Adrenal gland (tissue), 12 donors: ENCODE data around the gene MACROD2. TPM values are rescaled to one million over a fixed set of nuclear protein-coding genes. Genes with fewer than 3 reads are reported as not detected.

Experiments
- DNase-seq, 7 donors: peaks; one replicate each; pipeline ENCODE4 v3.0.0-alpha.2; 2019 to 2020
- H3K27ac ChIP-seq, 5 donors: fragments of 200-600 bp; sonication (generic) in 4 of 5; 1 replicate in 3 of 5; 2 replicates in 2 of 5; pipeline versions ENCODE4 v1.5.1 to v1.8.0; 2016 to 2020; ENCODE audit warnings: mild to moderate bottlenecking in 1 of 5
- H3K27me3 ChIP-seq: fragments of 200-600 bp; 2 replicates; pipeline ENCODE4 v1.8.0; 2021
- H3K36me3 ChIP-seq, 2 donors: fragments of 200-600 bp; replicated peaks in 1 of 2; 1 replicate in 1 of 2; 2 replicates in 1 of 2; pipeline versions ENCODE4 v1.5.1 to v1.8.0; 2018 to 2022
- H3K4me1 ChIP-seq, 2 donors: fragments of 200-600 bp; replicated peaks in 1 of 2; 1 replicate in 1 of 2; 2 replicates in 1 of 2; pipeline versions ENCODE4 v1.5.1 to v1.8.0; 2018 to 2021
- H3K4me3 ChIP-seq, 4 donors: fragments of 200-600 bp; sonication (generic) in 3 of 4; one replicate each; pipeline ENCODE4 v1.5.1; 2016 to 2018
- H3K9me3 ChIP-seq, 3 donors: fragments of 200-600 bp; sonication (generic) in 1 of 3; replicated peaks in 1 of 3; 1 replicate in 2 of 3; 2 replicates in 1 of 3; pipeline versions ENCODE4 v1.5.1 to v1.8.0; 2016 to 2021
- CTCF ChIP-seq, 6 experiments: fragments of 450-650 bp in 4 of 6; fragments of 200-600 bp in 2 of 6; sonication (generic) in 1 of 6; IDR thresholded peaks; 1 replicate in 5 of 6; 2 replicates in 1 of 6; pipeline versions ENCODE4 v1.5.1 to v1.8.0; 2016 to 2021; ENCODE audit warnings: antibody characterized with exemption in 6 of 6, mild to moderate bottlenecking in 2 of 6, moderate library complexity in 1 of 6
- POLR2A ChIP-seq, 2 donors: fragments of 450-650 bp; IDR thresholded peaks; one replicate each; pipeline ENCODE4 v1.6.1; 2017; ENCODE audit warnings: antibody characterized with exemption in 2 of 2, mild to moderate bottlenecking in 2 of 2, moderate library complexity in 1 of 2
- WGBS, 4 donors: extraction: QIAGEN DNeasy Blood & Tissue Kit in 2 of 4; methylation state at CpG; one replicate each; pipeline versions ENCODE4 v1.1.5 to v1.1.7; 2013 to 2017; 5-methylcytosine and 5-hydroxymethylcytosine counted together
- intact Hi-C, 2 donors: fragments of 100-400 bp; cut with DNase I; formaldehyde crosslinking; loops; one replicate each; pipeline versions ENCODE4 v1.14.1 to v1.15.0; 2022 to 2023
- polyA plus RNA-seq, 3 donors: library from polyadenylated mRNA; stranded (reverse); fragments of 200-250 nt in 2 of 3; fragments of 350-450 nt in 1 of 3; fragmentation: Illumina TruSeq in 1 of 3; extraction: RNeasy Lipid Tissue Mini Kit (QIAGEN cat#74804) in 1 of 3; gene quantifications; one replicate each; pipeline ENCODE4 v1.2.3, GENCODE V29; 2013 to 2014
- total RNA-seq, 9 donors: library from RNA; depleted of rRNA in 4 of 9; stranded (reverse); fragments of >200 nt in 4 of 9; fragments of 120-200 nt in 1 of 9; fragmentation: NEBNext Ultra II Directional in 1 of 9; extraction: Animal tissue kit (Norgen Biotek cat#: 25700) in 1 of 9; gene quantifications; one replicate each; pipeline versions ENCODE4 v1.1.0 to v1.2.4, GENCODE V29; 2013 to 2023
- donor health status: healthy with polysubstance abuse.
- donor health status: Bipolar disorder and iron deficiency.
- donor health status: DM: yes; HTN: yes; CAD: no.
- donor health status: DM: no; HTN: no; CAD: no.
- donor health status: DM: no; HTN: no; CAD: no.
- donor health status: DM: yes; HTN: yes; CAD: no.

The MACROD2 gene
- total and polyA plus RNA-seq, 12 donors = 1.1 to 21.2 (median 6.4) TPM

DNA sequence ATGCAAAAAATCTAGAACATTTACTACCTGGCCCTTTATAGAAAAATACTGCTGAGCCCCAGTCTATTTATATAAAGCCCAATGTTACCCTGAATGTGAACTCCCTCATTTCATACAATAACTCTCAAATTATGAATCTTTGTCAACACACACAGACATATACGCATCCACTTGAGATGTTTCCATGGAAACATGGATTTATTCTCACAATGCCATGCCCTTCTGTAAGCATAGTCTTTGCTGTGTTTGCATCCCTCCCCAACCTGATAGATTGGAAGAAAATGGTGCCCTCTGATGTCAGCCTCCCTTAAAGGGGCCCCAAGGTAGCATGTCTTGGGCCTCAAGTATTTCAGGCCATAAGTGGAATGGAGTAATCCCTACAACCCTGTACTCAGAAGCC lies 2004.8 kb downstream of the MACROD2 start:
- TF ChIP-seq POLR2A (IDR thresholded peaks at IDR 0.05) = no peak
- TF ChIP-seq CTCF (IDR thresholded peaks at IDR 0.05) = no peak
- Histone ChIP-seq H3K4me1 (no peaks in the 10 kb centered on the region), H3K27ac (no peak overlapping the region), H3K4me3 (no peak overlapping the region), H3K9me3 (peaks cover 0 to 17% (median 15%) of the 10 kb centered on the region in 3 donors), H3K36me3 (no peaks in the 10 kb centered on the region), H3K27me3 (no peaks in the 10 kb centered on the region)
- DNase-seq = no peak
- WGBS, 4 donors = 32 to 100% (median 64%) methylated on average over 1 of the region's 1 CpG
- intact Hi-C loops = no loop called here

DNA sequence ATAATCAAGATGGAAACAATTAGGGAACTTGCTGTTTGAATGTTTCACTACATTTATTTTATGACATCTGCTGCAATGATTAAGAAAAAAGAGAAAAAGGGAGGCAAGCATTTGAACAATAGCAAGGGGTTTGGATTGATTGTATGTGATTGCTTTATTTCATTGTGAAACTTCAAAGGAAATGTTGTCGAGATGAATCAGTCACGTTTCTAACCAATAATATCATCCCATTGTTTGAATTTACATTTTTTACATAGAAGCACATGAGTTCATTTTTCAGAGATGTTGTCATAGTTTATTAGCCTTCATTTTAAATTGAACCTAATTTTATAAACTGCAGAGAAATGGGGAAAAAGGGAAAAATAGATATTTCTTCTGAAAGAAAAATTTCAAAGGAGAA lies 2006.0 kb downstream of the MACROD2 start:
- DNase-seq = no peak
- Histone ChIP-seq H3K27me3 (no peaks in the 10 kb centered on the region), H3K9me3 (peaks cover 0 to 15% (median 15%) of the 10 kb centered on the region in 3 donors), H3K4me1 (no peaks in the 10 kb centered on the region), H3K4me3 (no peak overlapping the region), H3K27ac (no peak overlapping the region), H3K36me3 (no peaks in the 10 kb centered on the region)
- intact Hi-C loops = no loop called here
- no peak for TF ChIP-seq POLR2A (IDR thresholded peaks at IDR 0.05)
- no peak for TF ChIP-seq CTCF (IDR thresholded peaks at IDR 0.05)
- WGBS, 4 donors = 85 to 89% (median 86%) methylated on average over 2 of the region's 2 CpGs

DNA sequence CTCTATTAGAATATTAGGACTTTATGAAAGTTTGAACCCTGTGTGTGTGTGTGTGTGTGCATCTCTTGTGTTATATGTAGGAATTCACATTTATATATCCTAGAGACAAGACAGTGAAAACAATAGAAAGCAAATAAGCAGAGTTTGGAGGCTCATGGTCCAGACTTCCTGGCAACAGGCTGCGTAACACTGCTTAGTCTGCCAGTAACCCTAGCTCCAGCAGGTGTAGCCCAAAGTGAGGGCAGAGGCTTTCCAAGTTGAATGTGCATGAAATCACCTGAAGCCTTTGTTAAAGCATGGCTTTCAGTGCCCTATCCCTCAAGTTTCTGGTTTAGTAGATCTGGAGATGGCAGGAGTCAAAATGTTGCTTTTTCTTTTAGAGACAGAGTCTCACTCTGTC lies 2008.0 kb downstream of the MACROD2 start:
- Histone ChIP-seq H3K9me3 (no peaks in the 10 kb centered on the region), H3K27me3 (no peaks in the 10 kb centered on the region), H3K4me1 (no peaks in the 10 kb centered on the region), H3K4me3 (no peak overlapping the region), H3K36me3 (no peaks in the 10 kb centered on the region), H3K27ac (no peak overlapping the region)
- DNase-seq = no peak
- 85 to 100% (median 96%) methylated on average over 1 of the region's 1 CpG for WGBS, 4 donors
- intact Hi-C loops = no loop called here
- TF ChIP-seq CTCF (IDR thresholded peaks at IDR 0.05) (no peak), POLR2A (IDR thresholded peaks at IDR 0.05) (no peak)

DNA sequence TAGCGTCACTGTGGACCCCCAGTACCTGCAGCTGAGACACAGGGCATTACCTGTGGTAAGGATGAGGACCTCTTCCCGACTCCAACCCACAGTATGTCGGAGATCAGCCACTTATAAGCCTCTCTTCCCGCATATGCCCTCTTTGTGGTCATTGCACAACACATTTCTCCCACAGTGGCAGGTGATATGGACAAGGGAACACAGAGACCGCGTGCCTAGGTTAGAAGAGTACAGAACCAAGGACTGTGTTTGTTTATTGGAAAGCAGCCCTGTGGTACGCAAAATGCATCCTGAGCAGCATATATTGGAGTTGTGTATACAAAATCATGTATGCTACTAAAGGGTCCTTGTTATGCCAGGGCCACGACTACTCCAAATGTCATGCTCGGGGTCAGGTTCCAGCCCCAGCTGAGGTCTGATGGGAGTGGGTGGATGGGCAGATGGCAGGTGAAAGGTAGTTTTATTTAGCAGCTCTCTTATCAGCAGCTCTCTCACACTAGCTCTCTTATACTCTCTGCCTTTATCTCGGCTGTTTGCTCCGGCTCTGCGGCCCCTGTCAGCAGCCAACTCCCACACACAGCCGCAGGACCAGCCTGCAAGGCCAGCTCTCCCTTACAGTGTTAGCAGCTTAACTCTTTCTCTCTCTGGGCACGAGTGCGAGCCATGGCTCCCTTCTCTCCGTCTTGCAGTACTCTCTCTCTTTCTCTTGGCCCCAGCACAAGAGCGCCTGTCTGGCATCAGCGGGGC lies 2009.0 kb downstream of the MACROD2 start:
- DNase-seq = no peak
- intact Hi-C loops = no loop called here
- no peaks in the 10 kb centered on the region for H3K9me3 ChIP-seq
- H3K4me3 ChIP-seq = no peak overlapping the region
- WGBS, 4 donors = 82 to 87% (median 86%) methylated on average over 18 of the region's 18 CpGs
- H3K27ac ChIP-seq = no peak overlapping the region
- H3K27me3 ChIP-seq = no peaks in the 10 kb centered on the region
- no peak for TF ChIP-seq CTCF (IDR thresholded peaks at IDR 0.05)
- no peaks in the 10 kb centered on the region for H3K36me3 ChIP-seq
- no peaks in the 10 kb centered on the region for H3K4me1 ChIP-seq
